Measurements from ENCODE around the gene IGSF9B.

Gene IGSF9B

GRCh38 chr11:133919330-133920108, 37.2 kb downstream of the IGSF9B start:
- no peak for DNase-seq (ENCODE audit: low spot score)

GRCh38 chr11:133918608-133919260, 38.0 kb downstream of the IGSF9B start:
- no peak for DNase-seq (ENCODE audit: low spot score)

GRCh38 chr11:133917921-133918607, 38.7 kb downstream of the IGSF9B start:
- DNase-seq (ENCODE audit: low spot score): no peak

- no peak for DNase-seq (ENCODE audit: low spot score)
Measured at GRCh38 chr11:133916784-133917440, 39.9 kb downstream of the IGSF9B start.

- no peak for DNase-seq (ENCODE audit: low spot score)
Measured at GRCh38 chr11:133913761-133914160, 43.0 kb downstream of the IGSF9B start.

- no peak for DNase-seq (ENCODE audit: low spot score)
Measured at GRCh38 chr11:133911171-133911570, 45.6 kb downstream of the IGSF9B start.

GRCh38 chr11:133910101-133910500, 46.7 kb downstream of the IGSF9B start:
- DNase-seq (ENCODE audit: low spot score): no peak

- DNase-seq (ENCODE audit: low spot score): no peak
Measured at GRCh38 chr11:133908827-133909226, 47.9 kb downstream of the IGSF9B start.

GRCh38 chr11:133907841-133908241, 48.9 kb downstream of the IGSF9B start:
- DNase-seq (ENCODE audit: low spot score): no peak

GRCh38 chr11:133907216-133907615, 49.6 kb downstream of the IGSF9B start:
- DNase-seq (ENCODE audit: low spot score): no peak

- no peak for DNase-seq (ENCODE audit: low spot score)
Measured at GRCh38 chr11:133906746-133907145, 50.0 kb downstream of the IGSF9B start.

- no peak for DNase-seq (ENCODE audit: low spot score)
Measured at GRCh38 chr11:133906241-133906640, 50.5 kb downstream of the IGSF9B start.

GRCh38 chr11:133905677-133906156, 51.1 kb downstream of the IGSF9B start:
- no peak for DNase-seq (ENCODE audit: low spot score)

GRCh38 chr11:133904818-133905515, 51.8 kb downstream of the IGSF9B start:
- DNase-seq (ENCODE audit: low spot score): no peak

- DNase-seq (ENCODE audit: low spot score): no peak
Measured at GRCh38 chr11:133903875-133904817, 52.6 kb downstream of the IGSF9B start.

GRCh38 chr11:133903056-133903455, 53.7 kb downstream of the IGSF9B start:
- no peak for DNase-seq (ENCODE audit: low spot score)

- DNase-seq (ENCODE audit: low spot score): no peak
Measured at GRCh38 chr11:133902506-133902905, 54.3 kb downstream of the IGSF9B start.

- no peak for DNase-seq (ENCODE audit: low spot score)
Measured at GRCh38 chr11:133901999-133902398, 54.8 kb downstream of the IGSF9B start.

- DNase-seq (ENCODE audit: low spot score): no peak
Measured at GRCh38 chr11:133901316-133901715, 55.5 kb downstream of the IGSF9B start.

Data from CD4-positive, alpha-beta T cell treated with Interleukin-6 at 100 ng/mL for 8 hours (primary cell).